Aorta (tissue), 5 donors: ENCODE results near the gene CD40. TPM values are rescaled to one million over a fixed set of nuclear protein-coding genes. Genes with fewer than 3 reads are reported as not detected.
A peak's percentile ranks its signal among the peaks of the same experiment; 100 is the strongest.

Experiments used
- ATAC-seq: fragments of 200-7000 bp; cut with Tn5 transposase; one replicate; pipeline ENCODE4 v1.9.1; 2022; ENCODE audit warnings: moderate library complexity; ENCODE audit not compliant: low FRiP score
- DNase-seq, 2 donors: peaks; one replicate each; pipeline ENCODE4 v3.0.0-alpha.2; 2020
- H3K27ac ChIP-seq, 2 donors: one replicate each; pipeline ENCODE4 v1.5.1; 2013; ENCODE audit warnings: low read length in 2 of 2, mild to moderate bottlenecking in 2 of 2, moderate library complexity in 2 of 2, control low read depth in 1 of 2, inconsistent platforms in 1 of 2, low read depth in 1 of 2
- H3K27me3 ChIP-seq, 2 donors: one replicate each; pipeline ENCODE4 v1.6.1; 2013; ENCODE audit warnings: control low read depth in 1 of 2, low read length in 1 of 2, mild to moderate bottlenecking in 1 of 2, moderate library complexity in 1 of 2; ENCODE audit not compliant: insufficient read depth in 2 of 2, control insufficient read depth in 1 of 2
- H3K36me3 ChIP-seq, 2 donors: one replicate each; pipeline ENCODE4 v1.6.1; 2013; ENCODE audit warnings: control low read depth in 1 of 2, low read length in 1 of 2, mild to moderate bottlenecking in 1 of 2; ENCODE audit not compliant: insufficient read depth in 2 of 2, control insufficient read depth in 1 of 2
- H3K4me1 ChIP-seq, 2 donors: one replicate each; pipeline ENCODE4 v1.6.1; 2013; ENCODE audit warnings: low read length in 2 of 2, control low read depth in 1 of 2, mild to moderate bottlenecking in 1 of 2, moderate library complexity in 1 of 2; ENCODE audit not compliant: insufficient read depth in 2 of 2, control insufficient read depth in 1 of 2
- H3K4me3 ChIP-seq, 2 donors: one replicate each; pipeline ENCODE4 v1.5.1; 2013; ENCODE audit warnings: low read length in 2 of 2, control low read depth in 1 of 2, mild to moderate bottlenecking in 1 of 2
- H3K9me3 ChIP-seq: one replicate; pipeline ENCODE4 v1.6.1; 2013; ENCODE audit warnings: mild to moderate bottlenecking, low read length; ENCODE audit not compliant: control insufficient read depth
- WGBS, 2 donors: extraction: QIAGEN DNeasy Blood & Tissue Kit; methylation state at CpG; one replicate each; pipeline ENCODE4 v1.1.7; 2013; 5-methylcytosine and 5-hydroxymethylcytosine counted together
- intact Hi-C, 2 donors: fragments of 100-400 bp; cut with DNase I; formaldehyde crosslinking; loops; one replicate each; pipeline versions ENCODE4 v1.14.2 to v1.15.0; 2022
- polyA plus RNA-seq, 2 donors: library from polyadenylated mRNA; stranded (reverse); fragments of 200-250 nt; gene quantifications; one replicate each; pipeline ENCODE4 v1.2.3, GENCODE V29; 2013
- total RNA-seq, 2 donors: library from RNA; stranded (reverse); fragmentation: NEBNext Ultra II Directional; extraction: Animal tissue kit (Norgen Biotek cat#: 25700); gene quantifications; one replicate each; pipeline ENCODE4 v1.2.1, GENCODE V29; 2021
- donor health status: healthy with polysubstance abuse.
- donor health status: Bipolar disorder and iron deficiency.
- donor health status: DM: no; HTN: no; CAD: no.
- donor health status: DM: no; HTN: no; CAD: no.
- donor health status: DM: yes; HTN: yes; CAD: no.

Gene CD40
- total and polyA plus RNA-seq, 4 donors, result 8.6 to 47.7 (median 28.5) TPM

DNA sequence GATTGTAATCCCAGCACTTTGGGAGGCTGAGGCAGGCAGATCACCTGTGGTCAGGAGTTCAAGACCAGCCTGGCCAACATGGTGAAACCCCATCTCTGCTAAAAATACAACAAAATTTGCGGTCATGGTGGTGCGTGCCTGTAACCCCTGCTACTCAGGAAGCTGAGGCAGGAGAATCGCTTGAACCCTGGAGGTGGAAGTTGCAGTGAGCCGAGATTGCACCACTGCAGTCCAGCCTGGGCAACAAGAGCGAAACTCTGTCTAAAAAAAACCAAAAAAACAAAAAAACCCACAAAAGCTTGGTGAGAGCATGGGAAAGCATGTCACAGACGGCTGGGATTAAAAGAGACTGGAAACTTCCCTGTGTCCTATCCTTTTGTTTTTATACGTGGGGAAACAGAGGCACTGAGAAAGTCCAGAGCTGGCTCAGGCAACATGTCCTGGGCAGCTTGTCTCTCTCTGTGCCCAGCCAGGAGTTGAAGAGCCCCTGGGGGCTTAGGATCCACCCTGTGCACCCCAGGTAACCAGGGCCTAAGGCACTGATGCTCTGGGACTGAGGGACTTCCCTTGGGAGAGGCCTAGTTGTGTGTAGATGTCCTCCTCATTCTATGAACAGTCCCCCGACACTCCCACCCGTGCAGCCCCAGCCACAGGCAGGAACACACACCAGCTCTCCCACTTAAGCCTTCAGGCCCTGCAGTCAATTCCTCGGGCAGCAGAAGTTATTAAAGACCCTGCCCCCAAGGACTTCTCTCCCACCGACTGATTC lies 16.0 kb downstream of the CD40 start:
- DNase-seq, result peak in 1 of 2 donors; percentile 24
- WGBS, 2 donors, result 73 to 79% methylated on average over 11 of the region's 11 CpGs
- no peaks in the 10 kb centered on the region for H3K4me1 ChIP-seq
- H3K27ac ChIP-seq, result no peak overlapping the region
- no peaks in the 10 kb centered on the region for H3K27me3 ChIP-seq
- H3K4me3 ChIP-seq, result no peak overlapping the region
- ATAC-seq, result no peak
- H3K9me3 ChIP-seq, result no peaks in the 10 kb centered on the region
- intact Hi-C loops, result loop anchor here in 1 of 2 donors (5.0 kb wide), 2 partner anchors 213 to 548 kb away; no protein-coding TSS in a partner anchor
- no peaks in the 10 kb centered on the region for H3K36me3 ChIP-seq

DNA sequence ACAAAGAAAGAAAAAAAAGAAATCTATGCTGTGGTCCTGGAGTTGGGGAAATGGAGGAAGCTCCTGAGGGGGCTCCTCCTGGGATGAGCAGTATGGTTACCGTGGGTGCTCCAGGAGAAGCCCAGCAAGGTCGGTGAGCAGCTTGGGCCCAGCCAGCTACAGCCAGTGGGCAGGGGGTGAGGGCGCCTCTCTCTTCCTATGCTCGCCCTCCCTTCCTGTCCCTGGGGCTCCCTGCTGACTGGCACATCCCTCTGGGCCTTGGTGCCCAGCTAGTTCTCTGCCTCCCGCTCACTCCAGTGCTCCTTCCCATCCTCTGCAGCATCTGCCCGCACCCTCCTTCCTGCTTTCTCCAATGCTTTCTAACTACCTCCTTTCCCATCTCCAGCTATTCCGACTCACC lies 16.6 kb downstream of the CD40 start:
- no peaks in the 10 kb centered on the region for H3K9me3 ChIP-seq
- DNase-seq (peak in 1 of 2 donors; percentile 51), ATAC-seq (no peak)
- intact Hi-C loops, result loop anchor here in 1 of 2 donors (5.0 kb wide), 2 partner anchors 213 to 548 kb away; no protein-coding TSS in a partner anchor
- no peak overlapping the region for H3K4me3 ChIP-seq
- no peak overlapping the region for H3K27ac ChIP-seq
- no peaks in the 10 kb centered on the region for H3K36me3 ChIP-seq
- 79 to 89% methylated on average over 7 of the region's 7 CpGs for WGBS, 2 donors
- H3K4me1 ChIP-seq, result no peaks in the 10 kb centered on the region
- no peaks in the 10 kb centered on the region for H3K27me3 ChIP-seq

- no peaks in the 10 kb centered on the region for H3K9me3 ChIP-seq
- H3K36me3 ChIP-seq, result no peaks in the 10 kb centered on the region
- no peaks in the 10 kb centered on the region for H3K4me1 ChIP-seq
- ATAC-seq, result no peak
- H3K4me3 ChIP-seq, result no peak overlapping the region
- WGBS, 2 donors, result 58 to 62% methylated on average over 12 of the region's 12 CpGs
- DNase-seq, result no peak
- no peaks in the 10 kb centered on the region for H3K27me3 ChIP-seq
- H3K27ac ChIP-seq, result no peak overlapping the region
- intact Hi-C loops, result no loop called here
Measured at GRCh38 chr20:46135856-46136633, 17.9 kb downstream of the CD40 start.

- 78 to 82% methylated on average over 5 of the region's 5 CpGs for WGBS, 2 donors
- H3K27me3 ChIP-seq, result peaks cover 0 to 2% of the 10 kb centered on the region in 2 donors
- no peak overlapping the region for H3K27ac ChIP-seq
- intact Hi-C loops, result no loop called here
- no peak for DNase-seq
- ATAC-seq, result no peak
- no peak overlapping the region for H3K4me3 ChIP-seq
- H3K36me3 ChIP-seq, result no peaks in the 10 kb centered on the region
- H3K4me1 ChIP-seq, result no peaks in the 10 kb centered on the region
- H3K9me3 ChIP-seq, result no peaks in the 10 kb centered on the region
Measured at GRCh38 chr20:46137816-46138215, 19.7 kb downstream of the CD40 start.

- no peak overlapping the region for H3K4me3 ChIP-seq
- no peaks in the 10 kb centered on the region for H3K36me3 ChIP-seq
- intact Hi-C loops, result no loop called here
- no peaks in the 10 kb centered on the region for H3K9me3 ChIP-seq
- ATAC-seq, result no peak
- DNase-seq, result no peak
- WGBS, 2 donors, result 35 to 36% methylated on average over 8 of the region's 8 CpGs
- H3K27ac ChIP-seq, result no peak overlapping the region
- H3K4me1 ChIP-seq, result no peaks in the 10 kb centered on the region
- H3K27me3 ChIP-seq, result peaks cover 0 to 2% of the 10 kb centered on the region in 2 donors
Measured at GRCh38 chr20:46139266-46139889, 21.3 kb downstream of the CD40 start.

- peaks cover 0 to 2% of the 10 kb centered on the region in 2 donors for H3K27me3 ChIP-seq
- intact Hi-C loops, result no loop called here
- H3K36me3 ChIP-seq, result no peaks in the 10 kb centered on the region
- H3K9me3 ChIP-seq, result no peaks in the 10 kb centered on the region
- H3K4me3 ChIP-seq, result no peak overlapping the region
- no peak overlapping the region for H3K27ac ChIP-seq
- 36% methylated on average over 5 of the region's 5 CpGs for WGBS, 2 donors
- ATAC-seq, result no peak
- no peak for DNase-seq
- no peaks in the 10 kb centered on the region for H3K4me1 ChIP-seq
Measured at GRCh38 chr20:46139908-46140482, 21.9 kb downstream of the CD40 start.

- DNase-seq (no peak), ATAC-seq (no peak)
- no peaks in the 10 kb centered on the region for H3K9me3 ChIP-seq
- H3K4me3 ChIP-seq, result no peak overlapping the region
- H3K36me3 ChIP-seq, result no peaks in the 10 kb centered on the region
- no peaks in the 10 kb centered on the region for H3K4me1 ChIP-seq
- H3K27ac ChIP-seq, result no peak overlapping the region
- 31 to 44% methylated on average over 5 of the region's 5 CpGs for WGBS, 2 donors
- intact Hi-C loops, result no loop called here
- H3K27me3 ChIP-seq, result peaks cover 0 to 2% of the 10 kb centered on the region in 2 donors
Measured at GRCh38 chr20:46142124-46142523, 24.0 kb downstream of the CD40 start.

DNA sequence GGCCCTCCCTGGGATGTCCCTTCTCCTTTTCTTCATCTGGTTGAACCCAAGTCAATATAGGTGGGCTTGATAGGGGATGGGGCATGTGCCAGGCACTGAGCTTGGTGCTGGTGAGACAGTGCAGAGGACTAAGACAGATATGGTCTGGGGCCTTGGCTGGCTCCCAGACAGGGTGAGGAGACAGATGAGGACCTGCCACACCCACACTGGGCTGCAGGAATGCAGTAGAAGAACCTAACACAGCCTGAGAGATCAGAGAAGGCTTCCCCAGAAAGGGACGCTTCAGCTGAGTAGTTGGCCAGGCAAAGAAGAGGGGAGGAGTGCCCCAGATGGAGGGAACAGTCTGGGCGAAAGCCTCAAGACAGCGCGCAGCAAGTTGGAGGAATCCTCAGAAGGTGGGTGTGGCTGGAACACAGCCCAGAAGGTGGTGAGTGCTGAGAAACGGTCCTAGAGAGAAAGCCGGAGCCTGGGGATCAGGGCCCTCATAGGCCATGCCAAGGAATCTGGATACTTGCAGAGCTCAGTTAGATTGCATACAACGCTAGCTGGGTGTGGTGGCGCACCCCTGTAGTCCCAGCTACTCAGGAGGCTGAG lies 26.4 kb downstream of the CD40 start:
- WGBS, 2 donors, result 70 to 75% methylated on average over 8 of the region's 8 CpGs
- peaks cover 0 to 2% of the 10 kb centered on the region in 2 donors for H3K27me3 ChIP-seq
- H3K27ac ChIP-seq, result no peak overlapping the region
- no peak overlapping the region for H3K4me3 ChIP-seq
- no peaks in the 10 kb centered on the region for H3K4me1 ChIP-seq
- no peak for ATAC-seq
- no peaks in the 10 kb centered on the region for H3K36me3 ChIP-seq
- no peaks in the 10 kb centered on the region for H3K9me3 ChIP-seq
- DNase-seq, result peak in 1 of 2 donors; percentile 47
- intact Hi-C loops, result no loop called here
